Loucy (cell line): ENCODE results near the gene TMEM273.

ENCODE experiments used
- H2AFZ ChIP-seq: fragments of 200-600 bp; sonication (generic); 2 replicates; pipeline ENCODE4 v1.6.0; 2016; ENCODE audit warnings: antibody characterized with exemption, mild to moderate bottlenecking, low read length, moderate library complexity
- H3F3A ChIP-seq: fragments of 200-600 bp; 2 replicates; pipeline ENCODE4 v1.6.0; 2016; ENCODE audit warnings: antibody characterized with exemption, low read depth, mild to moderate bottlenecking
- H3K27me3 ChIP-seq: fragments of 200-600 bp; sonication (generic); 2 replicates; pipeline ENCODE4 v1.6.1; 2014; ENCODE audit warnings: low read length, mild to moderate bottlenecking; ENCODE audit not compliant: insufficient read depth, poor library complexity, severe bottlenecking
- H3K36me3 ChIP-seq: fragments of 200-600 bp; sonication (generic); 2 replicates; pipeline ENCODE4 v1.6.1; 2016; ENCODE audit warnings: low read length; ENCODE audit not compliant: insufficient read depth
- H3K4me1 ChIP-seq: fragments of 200-600 bp; sonication (generic); 2 replicates; pipeline ENCODE4 v1.5.1; 2014; ENCODE audit warnings: low read length, mild to moderate bottlenecking; ENCODE audit not compliant: insufficient read depth, poor library complexity, severe bottlenecking
- H3K4me2 ChIP-seq: fragments of 200-600 bp; sonication (generic); 2 replicates; pipeline ENCODE4 v1.6.0; 2014; ENCODE audit warnings: antibody characterized with exemption, low read length, low read depth, mild to moderate bottlenecking; ENCODE audit not compliant: poor library complexity, severe bottlenecking
- H3K4me3 ChIP-seq: fragments of 200-600 bp; sonication (generic); 2 replicates; pipeline ENCODE4 v1.5.1; 2014; ENCODE audit warnings: low read length, mild to moderate bottlenecking, mixed read lengths; ENCODE audit not compliant: poor library complexity, severe bottlenecking
- H3K79me2 ChIP-seq: fragments of 200-600 bp; sonication (generic); 2 replicates; pipeline ENCODE4 v1.6.1; 2014; ENCODE audit warnings: low read length; ENCODE audit not compliant: insufficient read depth
- H3K9ac ChIP-seq: fragments of 200-600 bp; sonication (generic); 2 replicates; pipeline ENCODE4 v1.6.0; 2014; ENCODE audit warnings: mild to moderate bottlenecking, low read depth, low read length, moderate library complexity; ENCODE audit not compliant: poor library complexity, severe bottlenecking
- H3K9me2 ChIP-seq: fragments of 200-600 bp; sonication (generic); replicated peaks from 2 replicates; pipeline ENCODE4 v1.6.1; 2016; ENCODE audit warnings: low read depth, low read length, mixed read lengths
- H3K9me3 ChIP-seq: fragments of 200-600 bp; sonication (generic); 2 replicates; pipeline ENCODE4 v1.6.1; 2014; ENCODE audit warnings: mild to moderate bottlenecking, antibody characterized with exemption, low read length, low read depth; ENCODE audit not compliant: insufficient read depth
- H4K20me1 ChIP-seq: fragments of 200-600 bp; sonication (generic); 2 replicates; pipeline ENCODE4 v1.6.0; 2014; ENCODE audit warnings: antibody characterized with exemption, low read length, mild to moderate bottlenecking; ENCODE audit not compliant: insufficient read depth, poor library complexity, severe bottlenecking
- EZH2phosphoT487 ChIP-seq: fragments of 200-600 bp; IDR thresholded peaks from 2 replicates; pipeline ENCODE4 v1.6.1; 2018; ENCODE audit warnings: antibody characterized with exemption, mild to moderate bottlenecking, moderate library complexity, borderline replicate concordance
- TF ChIP-seq, protein P1 (sequence below): fragments of 200-600 bp; sonication (generic); conservative IDR thresholded peaks from 2 replicates; pipeline ENCODE4 v1.5.1; 2014; ENCODE audit warnings: mild to moderate bottlenecking, antibody characterized with exemption, low read length

The TMEM273 gene

DNA sequence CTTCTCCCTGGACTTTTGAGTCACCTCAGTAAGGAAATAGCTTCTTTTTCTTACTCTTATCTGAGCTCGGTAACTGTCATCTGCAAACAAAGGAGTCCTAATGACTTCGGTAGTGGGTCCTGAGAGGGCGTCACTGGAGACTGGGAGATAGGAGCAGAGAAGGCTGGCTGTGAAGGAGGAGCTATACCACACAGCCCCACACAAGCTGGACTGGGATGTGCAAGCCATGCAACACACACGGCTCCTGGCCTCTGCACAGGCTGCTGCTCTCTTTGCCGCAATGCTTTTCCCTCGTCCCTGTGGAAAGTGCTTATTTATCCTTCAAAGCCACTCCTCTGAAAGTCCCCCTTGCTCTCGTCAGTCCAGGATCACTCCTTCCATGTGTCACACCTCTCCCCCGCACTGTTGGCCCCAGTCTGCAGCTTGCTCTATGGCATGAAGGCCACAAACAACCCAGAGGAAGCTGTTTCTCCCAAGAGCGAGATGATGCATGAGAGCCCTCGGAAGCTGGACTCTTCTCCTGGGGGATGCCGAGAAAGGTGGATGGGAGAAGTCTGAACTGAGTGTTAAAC, 14.9 kb downstream of the TMEM273 start:
- H3K4me1 ChIP-seq: peaks cover 6% of the 10 kb centered on the region
- no peak overlapping the region for H3K4me3 ChIP-seq
- H3K27me3 ChIP-seq: no peaks in the 10 kb centered on the region
- H3F3A ChIP-seq: no peaks in the 10 kb centered on the region
- H3K9me2 ChIP-seq: no peaks in the 10 kb centered on the region
- no peaks in the 10 kb centered on the region for H4K20me1 ChIP-seq
- H3K9ac ChIP-seq: no peak overlapping the region
- H3K36me3 ChIP-seq: no peaks in the 10 kb centered on the region
- no peaks in the 10 kb centered on the region for H3K9me3 ChIP-seq
- no peaks in the 10 kb centered on the region for H3K79me2 ChIP-seq
- no peak overlapping the region for H3K4me2 ChIP-seq
- no peak overlapping the region for H2AFZ ChIP-seq
- TF ChIP-seq, protein P1, sequence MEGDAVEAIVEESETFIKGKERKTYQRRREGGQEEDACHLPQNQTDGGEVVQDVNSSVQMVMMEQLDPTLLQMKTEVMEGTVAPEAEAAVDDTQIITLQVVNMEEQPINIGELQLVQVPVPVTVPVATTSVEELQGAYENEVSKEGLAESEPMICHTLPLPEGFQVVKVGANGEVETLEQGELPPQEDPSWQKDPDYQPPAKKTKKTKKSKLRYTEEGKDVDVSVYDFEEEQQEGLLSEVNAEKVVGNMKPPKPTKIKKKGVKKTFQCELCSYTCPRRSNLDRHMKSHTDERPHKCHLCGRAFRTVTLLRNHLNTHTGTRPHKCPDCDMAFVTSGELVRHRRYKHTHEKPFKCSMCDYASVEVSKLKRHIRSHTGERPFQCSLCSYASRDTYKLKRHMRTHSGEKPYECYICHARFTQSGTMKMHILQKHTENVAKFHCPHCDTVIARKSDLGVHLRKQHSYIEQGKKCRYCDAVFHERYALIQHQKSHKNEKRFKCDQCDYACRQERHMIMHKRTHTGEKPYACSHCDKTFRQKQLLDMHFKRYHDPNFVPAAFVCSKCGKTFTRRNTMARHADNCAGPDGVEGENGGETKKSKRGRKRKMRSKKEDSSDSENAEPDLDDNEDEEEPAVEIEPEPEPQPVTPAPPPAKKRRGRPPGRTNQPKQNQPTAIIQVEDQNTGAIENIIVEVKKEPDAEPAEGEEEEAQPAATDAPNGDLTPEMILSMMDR: no peak
- TF ChIP-seq EZH2phosphoT487: no peak

DNA sequence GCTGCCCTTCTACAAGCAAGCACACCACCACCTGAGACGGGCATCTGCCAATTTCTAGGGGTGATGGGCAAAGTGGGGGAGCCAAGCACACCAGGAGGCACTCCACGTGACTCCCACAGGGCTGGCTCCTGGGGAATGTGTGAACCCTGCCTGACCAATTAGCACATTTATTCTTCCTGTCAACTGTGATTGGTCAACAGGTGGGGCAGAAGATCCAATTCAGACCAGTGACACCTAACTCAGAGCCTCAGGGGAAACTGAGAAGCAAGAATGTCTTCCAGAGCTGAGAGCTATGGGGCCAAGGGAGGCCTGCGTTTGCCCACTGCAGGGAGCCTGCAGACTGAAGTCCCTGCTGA, 15.4 kb downstream of the TMEM273 start:
- TF ChIP-seq EZH2phosphoT487: no peak
- TF ChIP-seq, protein P1: no peak
- Histone ChIP-seq H3K4me2 (no peak overlapping the region), H3K36me3 (no peaks in the 10 kb centered on the region), H3K4me3 (no peak overlapping the region), H3F3A (no peaks in the 10 kb centered on the region), H3K9me2 (no peaks in the 10 kb centered on the region), H4K20me1 (no peaks in the 10 kb centered on the region), H3K9ac (no peak overlapping the region), H3K9me3 (no peaks in the 10 kb centered on the region), H3K27me3 (no peaks in the 10 kb centered on the region), H2AFZ (no peak overlapping the region), H3K4me1 (peaks cover 6% of the 10 kb centered on the region), H3K79me2 (no peaks in the 10 kb centered on the region)

DNA sequence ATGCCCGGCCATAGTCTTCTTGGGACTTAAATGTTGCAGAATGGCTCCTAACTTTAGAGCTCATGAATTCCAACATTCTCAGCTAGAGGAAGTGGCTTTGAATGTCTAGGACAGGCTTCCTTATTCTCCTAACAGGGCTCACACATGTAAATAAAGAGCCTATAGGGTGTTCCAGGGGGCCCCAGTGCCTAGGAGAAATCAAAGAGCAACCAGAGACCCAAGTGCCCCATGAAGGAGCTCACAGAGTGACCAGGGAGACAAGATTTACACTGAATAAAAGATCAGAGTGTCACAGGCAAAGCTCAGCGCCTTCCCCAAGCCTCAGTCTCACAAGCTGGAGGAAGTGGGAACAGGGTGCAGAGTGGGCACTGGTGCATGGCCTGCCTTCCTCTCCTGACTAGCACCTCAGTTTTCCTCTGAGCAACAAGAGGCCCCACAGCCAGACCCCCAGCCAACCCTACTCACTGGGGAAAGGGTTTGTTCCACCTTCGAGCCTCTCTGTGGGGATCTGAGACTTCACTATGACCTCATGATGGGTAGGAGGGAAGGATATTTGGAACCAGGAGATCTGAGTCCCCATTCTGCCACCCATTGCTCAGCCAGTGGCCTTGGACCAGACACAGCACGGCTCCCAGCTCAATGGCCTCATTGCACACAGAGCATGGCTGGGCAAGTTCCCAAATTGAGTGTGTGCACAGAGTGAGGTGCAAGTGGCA, 16.0 kb downstream of the TMEM273 start:
- H3K4me2 ChIP-seq: no peak overlapping the region

More for the DNA sequence above, 16.0 kb downstream of the TMEM273 start:
- H3K4me1 ChIP-seq: peaks cover 3% of the 10 kb centered on the region
- no peaks in the 10 kb centered on the region for H3K9me2 ChIP-seq
- no peaks in the 10 kb centered on the region for H3K27me3 ChIP-seq
- H3K9ac ChIP-seq: no peak overlapping the region
- no peaks in the 10 kb centered on the region for H3F3A ChIP-seq
- no peaks in the 10 kb centered on the region for H3K36me3 ChIP-seq
- no peaks in the 10 kb centered on the region for H3K9me3 ChIP-seq
- H2AFZ ChIP-seq: no peak overlapping the region
- TF ChIP-seq EZH2phosphoT487: no peak
- TF ChIP-seq, protein P1: no peak
- H3K4me3 ChIP-seq: no peak overlapping the region
- no peaks in the 10 kb centered on the region for H3K79me2 ChIP-seq
- H4K20me1 ChIP-seq: no peaks in the 10 kb centered on the region
